Stimulated activated CD4-positive, alpha-beta T cell treated with anti-CD3 and anti-CD28 coated beads, TNF-alpha, amount 100 ng/mL, for 4 hours (primary cell): ENCODE measurements around the gene FGD2.
"Not testable (repeated sequence)": the region's sequence is repeated elsewhere in the genome, so short reads cannot be mapped to it uniquely, and the experiment has no call there.

ENCODE experiments used
- DNase-seq, 3 experiments: peaks; one replicate each; pipeline ENCODE4 v3.0.0-alpha.2; 2020; ENCODE audit warnings: low read depth in 3 of 3

Gene FGD2

GRCh38 chr6:37038292-37039198, 33.1 kb downstream of the FGD2 start:
- no peak for DNase-seq

GRCh38 chr6:37039958-37040357, 34.5 kb downstream of the FGD2 start:
- DNase-seq = no peak

GRCh38 chr6:37041521-37041920, 36.1 kb downstream of the FGD2 start:
- DNase-seq = no peak

- no peak for DNase-seq
Measured at GRCh38 chr6:37042150-37042549, 36.7 kb downstream of the FGD2 start.

GRCh38 chr6:37043091-37043490, 37.6 kb downstream of the FGD2 start:
- DNase-seq = not testable (repeated sequence)

- no peak for DNase-seq
Measured at GRCh38 chr6:37047346-37047688, 41.9 kb downstream of the FGD2 start.

- no peak for DNase-seq
Measured at GRCh38 chr6:37047689-37048402, 42.4 kb downstream of the FGD2 start.

- no peak for DNase-seq
Measured at GRCh38 chr6:37048403-37048850, 43.0 kb downstream of the FGD2 start.

GRCh38 chr6:37048851-37049757, 43.6 kb downstream of the FGD2 start:
- peak; percentile 38 to 62 (median 61) for DNase-seq

- no peak for DNase-seq
Measured at GRCh38 chr6:37049758-37050044, 44.2 kb downstream of the FGD2 start.

- peak; percentile 29 to 49 (median 38) for DNase-seq
Measured at GRCh38 chr6:37050045-37050853, 44.8 kb downstream of the FGD2 start.

- no peak for DNase-seq
Measured at GRCh38 chr6:37050854-37051137, 45.3 kb downstream of the FGD2 start.

GRCh38 chr6:37051138-37052026, 45.9 kb downstream of the FGD2 start:
- peak; percentile 74 to 84 (median 78) for DNase-seq

GRCh38 chr6:37052027-37052628, 46.7 kb downstream of the FGD2 start:
- DNase-seq = no peak

GRCh38 chr6:37053683-37054082, 48.2 kb downstream of the FGD2 start:
- DNase-seq = no peak

- no peak for DNase-seq
Measured at GRCh38 chr6:37054171-37054570, 48.7 kb downstream of the FGD2 start.

- DNase-seq = no peak
Measured at GRCh38 chr6:37054580-37054979, 49.1 kb downstream of the FGD2 start.

- DNase-seq = no peak
Measured at GRCh38 chr6:37056112-37056403, 50.6 kb downstream of the FGD2 start.

- DNase-seq = no peak
Measured at GRCh38 chr6:37056439-37057127, 51.1 kb downstream of the FGD2 start.

GRCh38 chr6:37057128-37057471, 51.6 kb downstream of the FGD2 start:
- DNase-seq = no peak
